ENCODE results near the gene MESP1. TPM values are rescaled to one million over a fixed set of nuclear protein-coding genes. Genes with fewer than 3 reads are reported as not detected.

MESP1 gene
- 0.31 TPM in 1 of 2 replicates, not detected in the other for total RNA-seq (ENCODE audit: low replicate concordance)

- Mint-ChIP-seq H3K9me3 (no peaks in the 10 kb centered on the region), H3K27ac (no peak within 1 kb of the TSS), H3K27me3 (ENCODE audit: insufficient read depth, low read depth) (peaks cover 25% of the 10 kb centered on the region), H3K4me1 (peaks cover 3% of the 10 kb centered on the region), H3K36me3 (no peaks in the 10 kb centered on the region), H3K4me3 (peak within 1 kb of the TSS; percentile 80)
- H3K4me2 ChIP-seq, result peak within 1 kb of the TSS; percentile 77
- no peaks in the 10 kb centered on the region for H3K79me2 ChIP-seq (ENCODE audit: low read depth)
- peak within 1 kb of the TSS; percentile 96 for H2AFZ ChIP-seq (replicated peaks)
- peak within 1 kb of the TSS; percentile 54 for H3K4me3 ChIP-seq
- peaks cover 94% of the 10 kb centered on the region for H3K27me3 ChIP-seq
- no peaks in the 10 kb centered on the region for H3K36me3 ChIP-seq
- no peak within 1 kb of the TSS for H3K27ac ChIP-seq
- no peak within 1 kb of the TSS for H3K9ac ChIP-seq
- H3K9me3 ChIP-seq (ENCODE audit: low read depth), result no peaks in the 10 kb centered on the region
- peak; percentile 98 for DNase-seq (ENCODE audit: low spot score)
- H3F3A ChIP-seq (ENCODE audit: low read depth), result peaks cover 11% of the 10 kb centered on the region
- H4K20me1 ChIP-seq (ENCODE audit: low read depth), result peaks cover 14% of the 10 kb centered on the region
- TF ChIP-seq EZH2phosphoT487 (IDR thresholded peaks at IDR 0.05) (peak; percentile 47), CTCF (IDR thresholded peaks at IDR 0.05) (peak; percentile 74), EZH2 (IDR thresholded peaks at IDR 0.05) (peak; percentile 71)
- no peaks in the 10 kb centered on the region for H3K4me1 ChIP-seq
Observed at GRCh38 chr15:89750560-89751542, at the start of gene MESP1. TSS of gene MESP1 (minus strand) at chr15:89751249. CDS start at chr15:89751231, 18 bp downstream.

- no peak overlapping the region for H3K4me3 ChIP-seq
- H3K9me3 Mint-ChIP-seq, result no peaks in the 10 kb centered on the region
- no peak overlapping the region for H3K4me3 Mint-ChIP-seq
- peaks cover 15% of the 10 kb centered on the region for H3K27me3 Mint-ChIP-seq (ENCODE audit: insufficient read depth, low read depth)
- no peak overlapping the region for H2AFZ ChIP-seq (replicated peaks)
- H3K4me1 ChIP-seq, result no peaks in the 10 kb centered on the region
- TF ChIP-seq EZH2phosphoT487 (IDR thresholded peaks at IDR 0.05) (no peak), EZH2 (IDR thresholded peaks at IDR 0.05) (no peak), CTCF (IDR thresholded peaks at IDR 0.05) (no peak)
- H3K9ac ChIP-seq, result no peak overlapping the region
- no peak for DNase-seq (ENCODE audit: low spot score)
- no peaks in the 10 kb centered on the region for H3K27me3 ChIP-seq
- H3K36me3 ChIP-seq, result no peaks in the 10 kb centered on the region
- no peak overlapping the region for H3K27ac Mint-ChIP-seq
- H3K9me3 ChIP-seq (ENCODE audit: low read depth), result no peaks in the 10 kb centered on the region
- H3K79me2 ChIP-seq (ENCODE audit: low read depth), result no peaks in the 10 kb centered on the region
- peaks cover 6% of the 10 kb centered on the region for H3K4me1 Mint-ChIP-seq
- no peaks in the 10 kb centered on the region for H3K36me3 Mint-ChIP-seq
- no peak overlapping the region for H3K4me2 ChIP-seq
- no peaks in the 10 kb centered on the region for H3F3A ChIP-seq (ENCODE audit: low read depth)
- H4K20me1 ChIP-seq (ENCODE audit: low read depth), result no peaks in the 10 kb centered on the region
- H3K27ac ChIP-seq, result no peak overlapping the region
Observed at GRCh38 chr15:89799918-89800498, 49.0 kb upstream of the MESP1 start.

- DNase-seq (ENCODE audit: low spot score), result no peak
- Histone ChIP-seq H3K4me2 (no peak overlapping the region), H3K9ac (no peak overlapping the region), H3K4me3 (no peak overlapping the region), H3K27ac (no peak overlapping the region), H4K20me1 (ENCODE audit: low read depth) (no peaks in the 10 kb centered on the region), H3K9me3 (ENCODE audit: low read depth) (no peaks in the 10 kb centered on the region), H3K4me1 (no peaks in the 10 kb centered on the region), H2AFZ (replicated peaks) (no peak overlapping the region), H3F3A (ENCODE audit: low read depth) (no peaks in the 10 kb centered on the region), H3K36me3 (no peaks in the 10 kb centered on the region), H3K79me2 (ENCODE audit: low read depth) (no peaks in the 10 kb centered on the region), H3K27me3 (no peaks in the 10 kb centered on the region)
- Mint-ChIP-seq H3K36me3 (no peaks in the 10 kb centered on the region), H3K4me1 (peaks cover 6% of the 10 kb centered on the region), H3K9me3 (no peaks in the 10 kb centered on the region), H3K4me3 (no peak overlapping the region), H3K27ac (no peak overlapping the region), H3K27me3 (ENCODE audit: insufficient read depth, low read depth) (peaks cover 12% of the 10 kb centered on the region)
- TF ChIP-seq CTCF (IDR thresholded peaks at IDR 0.05), result no peak
- TF ChIP-seq EZH2 (IDR thresholded peaks at IDR 0.05), result no peak
- no peak for TF ChIP-seq EZH2phosphoT487 (IDR thresholded peaks at IDR 0.05)
Observed at GRCh38 chr15:89799011-89799911, 48.2 kb upstream of the MESP1 start.

All from neural progenitor cell (in vitro differentiated cells).